Osteoblast (primary cell): ENCODE measurements around the gene RCSD1. TPM values are rescaled to one million over a fixed set of nuclear protein-coding genes. Genes with fewer than 3 reads are reported as not detected.

Source experiments
- DNase-seq: peaks from one replicate; pipeline ENCODE4 v3.0.0; 2011; ENCODE audit warnings: low spot score, mixed read lengths; ENCODE audit not compliant: insufficient read length; ENCODE audit errors: missing footprints
- H2AFZ ChIP-seq: 2 replicates; pipeline ENCODE4 v1.6.0; 2011; ENCODE audit warnings: mild to moderate bottlenecking, low read length
- H3K27ac ChIP-seq: 2 replicates; pipeline ENCODE4 v1.5.1; 2011; ENCODE audit warnings: mild to moderate bottlenecking, low read depth, low read length, moderate library complexity
- H3K27me3 ChIP-seq: 2 replicates; pipeline ENCODE4 v1.6.0; 2012; ENCODE audit warnings: mild to moderate bottlenecking, control low read depth, inconsistent platforms, low read length, moderate library complexity; ENCODE audit not compliant: insufficient read depth
- H3K36me3 ChIP-seq: 2 replicates; pipeline ENCODE4 v1.5.1; 2011; ENCODE audit warnings: mild to moderate bottlenecking, low read length, control low read depth, moderate library complexity; ENCODE audit not compliant: insufficient read depth
- H3K4me1 ChIP-seq: 2 replicates; pipeline ENCODE4 v1.5.1; 2011; ENCODE audit warnings: mild to moderate bottlenecking, low read length, control low read depth, moderate library complexity; ENCODE audit not compliant: insufficient read depth
- H3K4me2 ChIP-seq: 2 replicates; pipeline ENCODE4 v1.6.0; 2011; ENCODE audit warnings: mild to moderate bottlenecking, low read length; ENCODE audit not compliant: insufficient read depth
- H3K4me3 ChIP-seq: fragments of 200-600 bp; sonication (generic); 3 replicates; pipeline ENCODE4 v1.5.1; 2012; ENCODE audit warnings: mild to moderate bottlenecking, low read length, inconsistent platforms; ENCODE audit not compliant: insufficient read depth
- H3K79me2 ChIP-seq: 2 replicates; pipeline ENCODE4 v1.6.0; 2012; ENCODE audit warnings: mild to moderate bottlenecking, low read length, control low read depth, inconsistent platforms; ENCODE audit not compliant: insufficient read depth
- H3K9me3 ChIP-seq: 2 replicates; pipeline ENCODE4 v1.5.1; 2011; ENCODE audit warnings: low read depth, low read length, control low read depth
- H4K20me1 ChIP-seq: 2 replicates; pipeline ENCODE4 v1.6.0; 2012; ENCODE audit warnings: mild to moderate bottlenecking, low read length, control low read depth; ENCODE audit not compliant: insufficient read depth
- total RNA-seq: library from RNA; depleted of rRNA; stranded (reverse); fragments of >200 nt; gene quantifications from 2 replicates; pipeline ENCODE4 v1.2.3, GENCODE V29; 2012
- TF ChIP-seq, protein P1 (sequence below): IDR thresholded peaks from 2 replicates; pipeline ENCODE4 v1.5.1; 2011; ENCODE audit warnings: mild to moderate bottlenecking, low read depth, low read length, moderate library complexity; ENCODE audit errors: extremely low read depth

The RCSD1 gene
- total RNA-seq, 1 donor: under 0.01 TPM

DNA sequence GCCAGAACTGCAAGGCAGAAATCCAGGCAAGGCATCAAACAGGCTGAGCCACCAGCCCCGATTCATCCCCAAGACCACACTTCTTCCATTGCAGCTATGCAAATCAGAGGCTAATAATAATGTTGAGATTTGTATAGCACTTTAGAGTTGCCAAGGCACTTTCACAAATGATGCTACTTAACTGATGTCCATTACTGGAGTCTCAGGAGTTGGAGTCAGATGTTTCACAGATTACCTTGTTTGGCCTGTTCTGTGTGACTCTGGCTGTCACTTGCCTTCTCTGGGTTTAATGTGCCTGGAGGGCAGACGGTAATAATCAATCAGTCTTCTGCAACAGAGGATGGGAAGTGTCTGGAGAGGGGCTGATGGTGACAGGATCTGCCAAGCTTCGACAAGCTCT lies 51.0 kb downstream of the RCSD1 start:
- Histone ChIP-seq H3K36me3 (no peaks in the 10 kb centered on the region), H3K4me2 (no peak overlapping the region), H3K27ac (no peak overlapping the region), H3K27me3 (no peaks in the 10 kb centered on the region), H3K4me1 (no peaks in the 10 kb centered on the region), H4K20me1 (no peaks in the 10 kb centered on the region), H2AFZ (no peak overlapping the region), H3K79me2 (no peaks in the 10 kb centered on the region), H3K4me3 (no peak overlapping the region), H3K9me3 (no peaks in the 10 kb centered on the region)
- TF ChIP-seq, protein P1, sequence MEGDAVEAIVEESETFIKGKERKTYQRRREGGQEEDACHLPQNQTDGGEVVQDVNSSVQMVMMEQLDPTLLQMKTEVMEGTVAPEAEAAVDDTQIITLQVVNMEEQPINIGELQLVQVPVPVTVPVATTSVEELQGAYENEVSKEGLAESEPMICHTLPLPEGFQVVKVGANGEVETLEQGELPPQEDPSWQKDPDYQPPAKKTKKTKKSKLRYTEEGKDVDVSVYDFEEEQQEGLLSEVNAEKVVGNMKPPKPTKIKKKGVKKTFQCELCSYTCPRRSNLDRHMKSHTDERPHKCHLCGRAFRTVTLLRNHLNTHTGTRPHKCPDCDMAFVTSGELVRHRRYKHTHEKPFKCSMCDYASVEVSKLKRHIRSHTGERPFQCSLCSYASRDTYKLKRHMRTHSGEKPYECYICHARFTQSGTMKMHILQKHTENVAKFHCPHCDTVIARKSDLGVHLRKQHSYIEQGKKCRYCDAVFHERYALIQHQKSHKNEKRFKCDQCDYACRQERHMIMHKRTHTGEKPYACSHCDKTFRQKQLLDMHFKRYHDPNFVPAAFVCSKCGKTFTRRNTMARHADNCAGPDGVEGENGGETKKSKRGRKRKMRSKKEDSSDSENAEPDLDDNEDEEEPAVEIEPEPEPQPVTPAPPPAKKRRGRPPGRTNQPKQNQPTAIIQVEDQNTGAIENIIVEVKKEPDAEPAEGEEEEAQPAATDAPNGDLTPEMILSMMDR: no peak
- no peak for DNase-seq

GRCh38 chr1:167681451-167682098 lies 51.5 kb downstream of the RCSD1 start:
- Histone ChIP-seq H3K36me3 (no peaks in the 10 kb centered on the region), H2AFZ (peak overlapping the region; percentile 3), H3K9me3 (no peaks in the 10 kb centered on the region), H3K4me2 (no peak overlapping the region), H4K20me1 (no peaks in the 10 kb centered on the region), H3K4me1 (no peaks in the 10 kb centered on the region), H3K27me3 (no peaks in the 10 kb centered on the region), H3K79me2 (no peaks in the 10 kb centered on the region), H3K27ac (no peak overlapping the region), H3K4me3 (no peak overlapping the region)
- TF ChIP-seq, protein P1: no peak
- no peak for DNase-seq

GRCh38 chr1:167683226-167683625 lies 53.2 kb downstream of the RCSD1 start:
- Histone ChIP-seq H4K20me1 (no peaks in the 10 kb centered on the region), H3K27ac (no peak overlapping the region), H3K4me1 (peaks cover 1% of the 10 kb centered on the region), H3K9me3 (no peaks in the 10 kb centered on the region), H2AFZ (no peak overlapping the region), H3K79me2 (no peaks in the 10 kb centered on the region), H3K27me3 (no peaks in the 10 kb centered on the region), H3K36me3 (no peaks in the 10 kb centered on the region), H3K4me3 (no peak overlapping the region), H3K4me2 (no peak overlapping the region)
- TF ChIP-seq, protein P1: no peak
- DNase-seq: no peak

DNA sequence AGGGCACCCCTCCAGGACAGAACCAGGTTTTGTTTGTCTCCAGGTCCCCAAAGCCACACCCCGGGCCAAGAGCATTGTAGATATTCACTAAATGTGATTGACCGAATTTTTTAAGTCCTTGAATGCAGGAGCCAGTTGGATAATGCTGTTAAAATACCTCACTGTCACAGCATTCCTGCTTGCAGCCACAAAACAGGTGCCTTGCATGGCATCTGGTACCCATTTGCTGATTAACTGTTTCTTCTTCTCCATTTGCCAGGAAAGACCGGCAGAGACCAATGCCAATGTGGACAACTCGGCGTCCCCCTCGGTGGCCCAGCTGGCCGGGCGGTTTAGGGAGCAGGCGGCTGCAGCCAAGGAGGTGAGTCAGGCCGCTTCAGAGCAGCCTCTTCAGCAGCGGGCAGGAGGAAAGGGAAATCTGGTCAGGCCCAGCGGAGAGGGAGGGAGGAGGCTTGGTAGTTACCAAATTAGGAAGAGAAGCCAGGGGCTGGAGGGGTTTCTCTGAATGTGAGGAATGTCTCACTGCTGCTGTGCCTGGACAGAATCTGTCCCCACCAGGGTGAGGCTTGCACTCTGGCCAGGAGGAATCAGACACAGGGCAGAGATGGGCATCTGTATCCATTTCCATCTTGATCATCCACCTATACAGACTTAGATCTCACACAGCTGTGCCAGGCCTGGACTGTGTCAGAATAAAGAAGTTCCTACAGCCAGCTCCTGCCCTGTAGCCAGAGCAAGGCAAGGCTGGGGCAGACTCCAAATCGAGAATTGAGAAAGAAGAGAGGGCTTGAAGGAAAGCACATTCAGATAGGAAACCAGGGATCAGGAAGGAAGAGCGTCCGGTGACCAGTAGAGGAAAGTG lies 53.8 kb downstream of the RCSD1 start:
- no peak overlapping the region for H2AFZ ChIP-seq
- H3K27ac ChIP-seq: no peak overlapping the region
- no peaks in the 10 kb centered on the region for H4K20me1 ChIP-seq
- TF ChIP-seq, protein P1: no peak
- H3K79me2 ChIP-seq: no peaks in the 10 kb centered on the region
- H3K27me3 ChIP-seq: no peaks in the 10 kb centered on the region
- peaks cover 8% of the 10 kb centered on the region for H3K4me1 ChIP-seq
- no peak overlapping the region for H3K4me3 ChIP-seq
- DNase-seq: no peak
- no peaks in the 10 kb centered on the region for H3K9me3 ChIP-seq
- H3K4me2 ChIP-seq: no peak overlapping the region
- H3K36me3 ChIP-seq: no peaks in the 10 kb centered on the region
